Trophoblast cell (in vitro differentiated cells and primary cell): ENCODE data around the gene EXOC8.

Source experiments
- DNase-seq, 2 donors: peaks; one replicate each; pipeline ENCODE4 v3.0.0-alpha.2; 2016
- H2AFZ ChIP-seq: 2 replicates; pipeline ENCODE4 v1.6.1; 2013; ENCODE audit warnings: low read length, moderate library complexity, mild to moderate bottlenecking; ENCODE audit not compliant: insufficient read depth, poor library complexity
- H2AK5ac ChIP-seq: 2 replicates; pipeline ENCODE4 v1.6.1; 2013; ENCODE audit warnings: mild to moderate bottlenecking, low read length
- H2BK120ac ChIP-seq: 2 replicates; pipeline ENCODE4 v1.6.1; 2013; ENCODE audit warnings: low read length, mild to moderate bottlenecking, moderate library complexity; ENCODE audit not compliant: insufficient read depth, poor library complexity
- H2BK12ac ChIP-seq: 2 replicates; pipeline ENCODE4 v1.6.1; 2013; ENCODE audit warnings: mild to moderate bottlenecking, low read length, moderate library complexity
- H2BK5ac ChIP-seq: 2 replicates; pipeline ENCODE4 v1.6.1; 2013; ENCODE audit warnings: low read length, low read depth, moderate library complexity, mild to moderate bottlenecking; ENCODE audit not compliant: poor library complexity
- H3K14ac ChIP-seq: 2 replicates; pipeline ENCODE4 v1.6.1; 2013; ENCODE audit warnings: mild to moderate bottlenecking, low read length
- H3K18ac ChIP-seq: 2 replicates; pipeline ENCODE4 v1.6.1; 2013; ENCODE audit warnings: mild to moderate bottlenecking, low read length
- H3K23ac ChIP-seq: 2 replicates; pipeline ENCODE4 v1.6.1; 2013; ENCODE audit warnings: low read length
- H3K27ac ChIP-seq: 2 replicates; pipeline ENCODE4 v1.5.1; 2013; ENCODE audit warnings: low read depth, mild to moderate bottlenecking, inconsistent platforms, low read length, moderate library complexity
- H3K27me3 ChIP-seq: 2 replicates; pipeline ENCODE4 v1.6.1; 2013; ENCODE audit warnings: inconsistent platforms, mild to moderate bottlenecking, low read length, moderate library complexity; ENCODE audit not compliant: insufficient read depth
- H3K36me3 ChIP-seq, 2 experiments: 1 replicate in 1 of 2; 2 replicates in 1 of 2; pipeline ENCODE4 v1.6.1; 2013; ENCODE audit warnings: low read length in 2 of 2, mild to moderate bottlenecking in 2 of 2, moderate library complexity in 1 of 2; ENCODE audit not compliant: insufficient read depth in 2 of 2, control insufficient read depth in 1 of 2
- H3K4ac ChIP-seq: 2 replicates; pipeline ENCODE4 v1.6.1; 2013; ENCODE audit warnings: low read depth, mild to moderate bottlenecking, low read length, moderate library complexity
- H3K4me1 ChIP-seq, 2 experiments: 1 replicate in 1 of 2; 2 replicates in 1 of 2; pipeline ENCODE4 v1.6.1; 2013; ENCODE audit warnings: low read length in 2 of 2, mild to moderate bottlenecking in 2 of 2, moderate library complexity in 1 of 2; ENCODE audit not compliant: insufficient read depth in 2 of 2, control insufficient read depth in 1 of 2
- H3K4me2 ChIP-seq: 2 replicates; pipeline ENCODE4 v1.6.1; 2013; ENCODE audit warnings: inconsistent platforms, mild to moderate bottlenecking, low read length, moderate library complexity
- H3K4me3 ChIP-seq: 2 replicates; pipeline ENCODE4 v1.5.1; 2013; ENCODE audit warnings: mild to moderate bottlenecking, low read depth, low read length, inconsistent platforms
- H3K79me1 ChIP-seq: one replicate; pipeline ENCODE4 v1.6.1; 2013; ENCODE audit warnings: low read length
- H3K79me2 ChIP-seq: 2 replicates; pipeline ENCODE4 v1.6.1; 2013; ENCODE audit warnings: low read length, mild to moderate bottlenecking; ENCODE audit not compliant: control insufficient read depth, insufficient read depth, poor library complexity
- H3K9ac ChIP-seq: 2 replicates; pipeline ENCODE4 v1.6.1; 2013; ENCODE audit warnings: mild to moderate bottlenecking, low read length
- H3K9me3 ChIP-seq: 2 replicates; pipeline ENCODE4 v1.6.1; 2013; ENCODE audit warnings: low read depth, mild to moderate bottlenecking, control low read depth, inconsistent platforms, low read length; ENCODE audit not compliant: insufficient read depth
- H4K12ac ChIP-seq: 2 replicates; pipeline ENCODE4 v1.6.1; 2013; ENCODE audit warnings: low read depth, mild to moderate bottlenecking, low read length, moderate library complexity
- H4K8ac ChIP-seq: 2 replicates; pipeline ENCODE4 v1.6.1; 2013; ENCODE audit warnings: low read depth, mild to moderate bottlenecking, low read length, moderate library complexity
- H4K91ac ChIP-seq: one replicate; pipeline ENCODE4 v1.6.1; 2013; ENCODE audit warnings: low read depth, mild to moderate bottlenecking, low read length, moderate library complexity
- WGBS: extraction: QIAGEN DNeasy Blood & Tissue Kit; methylation state at CpG from one replicate; pipeline ENCODE4 v1.1.7; 2013; ENCODE audit warnings: missing lambda C conversion rate; ENCODE audit not compliant: insufficient read length, insufficient coverage; ENCODE audit errors: extremely low coverage; 5-methylcytosine and 5-hydroxymethylcytosine counted together

The EXOC8 gene

DNA sequence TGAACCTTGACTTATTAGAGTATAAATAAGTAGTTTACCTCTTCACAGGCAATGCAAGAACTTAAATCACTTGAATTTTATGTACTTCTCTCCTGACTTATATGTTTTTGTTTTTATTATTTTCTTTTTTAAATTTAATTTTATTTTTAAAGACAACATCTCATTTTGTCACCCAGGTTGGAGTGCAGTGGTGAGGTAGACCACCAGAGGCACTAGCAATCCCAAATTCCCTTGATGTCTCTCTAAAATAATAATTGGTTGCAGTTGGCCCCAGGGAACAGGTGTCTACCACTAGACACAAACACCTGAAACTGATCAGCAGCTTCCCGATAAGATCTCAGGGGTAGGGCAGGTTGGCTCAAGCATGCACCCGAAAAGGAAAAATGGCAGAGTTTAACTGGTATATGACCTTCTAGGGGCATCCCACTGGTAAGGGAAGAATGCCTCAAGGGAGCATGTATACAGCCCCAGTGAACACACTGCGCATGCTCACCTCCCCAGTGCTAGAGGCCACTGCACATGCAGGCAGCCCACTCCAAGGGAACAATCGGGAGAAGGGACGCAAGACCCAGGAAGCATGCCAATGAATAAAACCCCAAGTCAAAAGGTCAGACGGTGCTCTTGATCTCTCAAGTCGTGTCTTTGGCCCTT is 14.6 kb downstream of the EXOC8 start:
- H3K36me3 ChIP-seq: no peaks in the 10 kb centered on the region
- H4K8ac ChIP-seq: no peak overlapping the region
- H2BK120ac ChIP-seq: no peak overlapping the region
- H3K79me1 ChIP-seq: no peaks in the 10 kb centered on the region
- H3K18ac ChIP-seq: no peak overlapping the region
- H4K12ac ChIP-seq: no peak overlapping the region
- H2BK12ac ChIP-seq: no peak overlapping the region
- no peaks in the 10 kb centered on the region for H3K79me2 ChIP-seq
- H2AFZ ChIP-seq: no peak overlapping the region
- no peak overlapping the region for H4K91ac ChIP-seq
- H3K9ac ChIP-seq: no peak overlapping the region
- H2BK5ac ChIP-seq: no peak overlapping the region
- H3K23ac ChIP-seq: no peak overlapping the region
- no CpG with 5 or more reads among the region's 7 CpGs for WGBS
- H3K9me3 ChIP-seq: no peaks in the 10 kb centered on the region
- no peak overlapping the region for H3K4me2 ChIP-seq
- no peak for DNase-seq
- H3K4me1 ChIP-seq: no peaks in the 10 kb centered on the region
- no peak overlapping the region for H2AK5ac ChIP-seq
- no peak overlapping the region for H3K27ac ChIP-seq
- H3K4me3 ChIP-seq: no peak overlapping the region
- H3K27me3 ChIP-seq: no peaks in the 10 kb centered on the region
- no peak overlapping the region for H3K4ac ChIP-seq
- H3K14ac ChIP-seq: no peak overlapping the region

DNA sequence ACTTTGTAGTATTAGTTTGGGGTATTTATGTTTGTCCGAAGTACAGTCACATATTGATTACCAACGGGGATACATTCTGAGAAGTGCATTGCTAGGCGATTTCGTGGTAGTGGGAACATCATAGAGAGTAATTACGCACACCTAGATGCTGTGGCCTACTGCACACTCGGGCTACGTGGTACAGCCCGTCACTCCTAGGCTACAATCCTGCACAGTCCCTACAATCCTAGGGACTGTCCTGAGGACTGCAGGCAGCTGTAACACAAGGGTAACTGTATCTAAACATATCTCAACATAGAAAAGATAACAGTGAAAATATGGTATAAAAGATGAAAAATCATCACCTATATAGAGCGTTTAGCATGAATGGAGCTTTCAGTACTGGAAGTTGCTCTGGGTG is 18.6 kb downstream of the EXOC8 start:
- Histone ChIP-seq H3K36me3 (no peaks in the 10 kb centered on the region), H3K27me3 (no peaks in the 10 kb centered on the region), H3K4me2 (no peak overlapping the region), H2BK5ac (no peak overlapping the region), H3K79me2 (no peaks in the 10 kb centered on the region), H3K9me3 (peaks cover 3% of the 10 kb centered on the region), H4K91ac (no peak overlapping the region), H4K12ac (no peak overlapping the region), H3K27ac (no peak overlapping the region), H2AK5ac (no peak overlapping the region), H3K18ac (no peak overlapping the region), H3K4me1 (no peaks in the 10 kb centered on the region), H2BK12ac (no peak overlapping the region), H3K4ac (no peak overlapping the region), H4K8ac (no peak overlapping the region), H3K14ac (no peak overlapping the region), H3K79me1 (no peaks in the 10 kb centered on the region), H3K23ac (no peak overlapping the region), H2BK120ac (no peak overlapping the region), H3K4me3 (no peak overlapping the region), H3K9ac (no peak overlapping the region), H2AFZ (no peak overlapping the region)
- DNase-seq: no peak
- no CpG with 5 or more reads among the region's 9 CpGs for WGBS

DNA sequence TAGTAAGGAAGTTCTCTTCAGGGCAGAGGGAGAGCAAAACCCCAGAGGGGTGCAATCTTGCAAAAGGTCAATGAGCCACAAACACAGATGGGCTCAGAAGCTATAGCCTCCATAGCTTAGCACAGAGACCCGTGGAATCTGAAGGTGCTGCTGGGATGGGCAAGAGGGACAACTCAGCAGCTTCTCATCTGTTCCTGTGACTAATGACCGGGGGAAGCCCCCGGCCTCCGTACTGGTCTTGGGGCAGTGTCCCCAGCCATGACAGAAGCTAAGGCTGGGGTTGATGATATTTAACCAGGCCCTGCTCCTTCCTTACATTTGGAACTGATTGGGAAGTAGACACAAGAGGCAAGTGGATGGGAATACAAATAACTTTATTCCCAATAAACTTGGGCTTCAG is 19.1 kb downstream of the EXOC8 start:
- no peak overlapping the region for H4K8ac ChIP-seq
- no peak overlapping the region for H2AK5ac ChIP-seq
- no peaks in the 10 kb centered on the region for H3K79me1 ChIP-seq
- no peak overlapping the region for H4K91ac ChIP-seq
- no peaks in the 10 kb centered on the region for H3K36me3 ChIP-seq
- H3K23ac ChIP-seq: no peak overlapping the region
- no peak overlapping the region for H2BK5ac ChIP-seq
- H3K79me2 ChIP-seq: no peaks in the 10 kb centered on the region
- no peak overlapping the region for H2AFZ ChIP-seq
- H3K4me2 ChIP-seq: no peak overlapping the region
- no peak for DNase-seq
- no peak overlapping the region for H3K27ac ChIP-seq
- H2BK120ac ChIP-seq: no peak overlapping the region
- H3K14ac ChIP-seq: no peak overlapping the region
- H2BK12ac ChIP-seq: no peak overlapping the region
- no peaks in the 10 kb centered on the region for H3K27me3 ChIP-seq
- no peaks in the 10 kb centered on the region for H3K4me1 ChIP-seq
- WGBS: no CpG with 5 or more reads among the region's 4 CpGs
- H3K9ac ChIP-seq: no peak overlapping the region
- H4K12ac ChIP-seq: no peak overlapping the region
- H3K9me3 ChIP-seq: peaks cover 3% of the 10 kb centered on the region
- no peak overlapping the region for H3K4me3 ChIP-seq
- H3K4ac ChIP-seq: no peak overlapping the region
- H3K18ac ChIP-seq: no peak overlapping the region

DNA sequence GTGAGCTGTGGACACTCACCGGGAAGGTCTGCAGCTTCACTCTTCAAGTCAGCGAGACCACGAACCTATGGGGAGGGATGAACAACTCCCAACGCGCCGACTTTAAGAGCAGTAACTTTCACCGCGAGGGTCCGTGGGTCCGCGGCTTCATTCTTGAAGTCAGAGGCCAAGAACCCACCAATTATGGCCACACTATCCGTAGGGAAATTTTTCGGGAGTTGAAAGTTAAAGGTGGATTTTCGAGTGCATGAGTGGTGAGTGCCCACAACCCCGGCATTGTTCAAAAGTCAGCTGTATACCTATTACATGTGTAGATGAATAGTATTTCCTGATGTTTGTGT is 19.7 kb downstream of the EXOC8 start:
- no peaks in the 10 kb centered on the region for H3K27me3 ChIP-seq
- no CpG with 5 or more reads among the region's 15 CpGs for WGBS

More for the DNA sequence above, 19.7 kb downstream of the EXOC8 start:
- Histone ChIP-seq H3K4me3 (no peak overlapping the region), H2BK5ac (no peak overlapping the region), H3K9ac (no peak overlapping the region), H2BK120ac (no peak overlapping the region), H2BK12ac (no peak overlapping the region), H3K36me3 (no peaks in the 10 kb centered on the region), H4K8ac (no peak overlapping the region), H3K4me1 (no peaks in the 10 kb centered on the region), H4K91ac (no peak overlapping the region), H3K9me3 (peaks cover 3% of the 10 kb centered on the region), H3K4me2 (no peak overlapping the region), H3K14ac (no peak overlapping the region), H3K79me1 (no peaks in the 10 kb centered on the region), H3K23ac (no peak overlapping the region), H2AFZ (no peak overlapping the region), H4K12ac (no peak overlapping the region), H3K18ac (no peak overlapping the region), H3K4ac (no peak overlapping the region), H3K79me2 (no peaks in the 10 kb centered on the region), H3K27ac (no peak overlapping the region), H2AK5ac (no peak overlapping the region)
- DNase-seq: no peak
